ENCODE data around the gene HSPA9. TPM values are rescaled to one million over a fixed set of nuclear protein-coding genes. Genes with fewer than 3 reads are reported as not detected.

HSPA9 gene
- total and polyA plus RNA-seq, 2 experiments from 2014 or later, result 225 to 380 TPM

- Histone ChIP-seq H3K36me3 (ENCODE audit: low read depth) (peaks cover 90% of the 10 kb centered on the region), H3K27me3 (replicated peaks; ENCODE audit: insufficient read depth) (no peaks in the 10 kb centered on the region), H3K27ac (no peak overlapping the region), H3F3A (ENCODE audit: insufficient read depth) (peaks cover 48% of the 10 kb centered on the region; the same call in 1 of the 2 replicates), H3K79me2 (ENCODE audit: insufficient read depth) (peaks cover 100% of the 10 kb centered on the region), H2AFZ (no peak overlapping the region), H3K4me3 (no peak overlapping the region), H3K4me1 (ENCODE audit: insufficient read depth) (peaks cover 7% of the 10 kb centered on the region; the same call in 1 of the 2 replicates), H3K4me2 (ENCODE audit: unreplicated experiment) (no peak overlapping the region), H4K20me1 (ENCODE audit: insufficient read depth) (peaks cover 7% of the 10 kb centered on the region; the same call in 1 of the 2 replicates), H3K9ac (no peak overlapping the region; the same call in 1 of the 2 replicates), H3K9me2 (ENCODE audit: insufficient read depth) (no peaks in the 10 kb centered on the region), H3K9me3 (ENCODE audit: low read depth) (no peaks in the 10 kb centered on the region)
- DNase-seq, result peak; percentile 27
- in situ Hi-C loops (cut with MboI), result no loop called here
- 76 to 78% methylated on average over 16 of the region's 16 CpGs for WGBS, 2 experiments (ENCODE audit: low coverage in 1 of 2, low lambda C conversion rate in 2 of 2, missing lambda C conversion rate in 2 of 2)
- TF ChIP-seq EZH2 (IDR thresholded peaks at IDR 0.05; ENCODE audit: insufficient read depth, poor library complexity, severe bottlenecking) (no peak), EZH2phosphoT487 (IDR thresholded peaks at IDR 0.05; ENCODE audit: insufficient read depth, low read depth) (no peak)
Observed at GRCh38 chr5:138568061-138568824, 7.0 kb downstream of the HSPA9 start.

- H3K9me3 ChIP-seq (ENCODE audit: low read depth), result no peaks in the 10 kb centered on the region
- H3K4me1 ChIP-seq (ENCODE audit: insufficient read depth), result peaks cover 7% of the 10 kb centered on the region; the same call in 1 of the 2 replicates
- no peak overlapping the region for H3K27ac ChIP-seq
- H3K9me2 ChIP-seq (ENCODE audit: insufficient read depth), result no peaks in the 10 kb centered on the region
- H3K4me3 ChIP-seq, result no peak overlapping the region
- H2AFZ ChIP-seq, result no peak overlapping the region
- in situ Hi-C loops (cut with MboI), result no loop called here
- H3K9ac ChIP-seq, result no peak overlapping the region
- no peaks in the 10 kb centered on the region for H3K27me3 ChIP-seq (replicated peaks; ENCODE audit: insufficient read depth)
- H3K36me3 ChIP-seq (ENCODE audit: low read depth), result peaks cover 85% of the 10 kb centered on the region
- H3F3A ChIP-seq (ENCODE audit: insufficient read depth), result peaks cover 54% of the 10 kb centered on the region; the same call in 1 of the 2 replicates
- 85 to 87% methylated on average over 3 of the region's 3 CpGs for WGBS, 2 experiments (ENCODE audit: low coverage in 1 of 2, low lambda C conversion rate in 2 of 2, missing lambda C conversion rate in 2 of 2)
- no peak overlapping the region for H3K4me2 ChIP-seq (ENCODE audit: unreplicated experiment)
- no peak for TF ChIP-seq EZH2phosphoT487 (IDR thresholded peaks at IDR 0.05; ENCODE audit: insufficient read depth, low read depth)
- no peak for TF ChIP-seq EZH2 (IDR thresholded peaks at IDR 0.05; ENCODE audit: insufficient read depth, poor library complexity, severe bottlenecking)
- DNase-seq, result no peak
- H4K20me1 ChIP-seq (ENCODE audit: insufficient read depth), result peaks cover 7% of the 10 kb centered on the region; the same call in 1 of the 2 replicates
- peaks cover 97% of the 10 kb centered on the region for H3K79me2 ChIP-seq (ENCODE audit: insufficient read depth)
Observed at GRCh38 chr5:138566792-138567191, 8.4 kb downstream of the HSPA9 start.

GRCh38 chr5:138565100-138565821, 9.9 kb downstream of the HSPA9 start:
- H4K20me1 ChIP-seq (ENCODE audit: insufficient read depth), result peaks cover 7% of the 10 kb centered on the region; the same call in 1 of the 2 replicates
- peaks cover 88% of the 10 kb centered on the region for H3K36me3 ChIP-seq (ENCODE audit: low read depth)

GRCh38 chr5:138564242-138564641, 11.0 kb downstream of the HSPA9 start:
- Histone ChIP-seq H3K4me3 (no peak overlapping the region), H3K36me3 (ENCODE audit: low read depth) (peaks cover 90% of the 10 kb centered on the region), H3F3A (ENCODE audit: insufficient read depth) (peaks cover 65% of the 10 kb centered on the region), H2AFZ (no peak overlapping the region), H3K27me3 (replicated peaks; ENCODE audit: insufficient read depth) (no peaks in the 10 kb centered on the region), H3K9ac (no peak overlapping the region), H3K9me2 (ENCODE audit: insufficient read depth) (no peaks in the 10 kb centered on the region), H4K20me1 (ENCODE audit: insufficient read depth) (peaks cover 7% of the 10 kb centered on the region; the same call in 1 of the 2 replicates), H3K79me2 (ENCODE audit: insufficient read depth) (peaks cover 95% of the 10 kb centered on the region), H3K27ac (no peak overlapping the region), H3K9me3 (ENCODE audit: low read depth) (no peaks in the 10 kb centered on the region), H3K4me1 (ENCODE audit: insufficient read depth) (no peaks in the 10 kb centered on the region), H3K4me2 (ENCODE audit: unreplicated experiment) (no peak overlapping the region)
- WGBS, 2 experiments (ENCODE audit: low coverage in 1 of 2, low lambda C conversion rate in 2 of 2, missing lambda C conversion rate in 2 of 2), result 96 to 98% methylated on average over 9 of the region's 9 CpGs
- in situ Hi-C loops (cut with MboI), result no loop called here
- no peak for DNase-seq
- TF ChIP-seq EZH2 (IDR thresholded peaks at IDR 0.05; ENCODE audit: insufficient read depth, poor library complexity, severe bottlenecking) (no peak), EZH2phosphoT487 (IDR thresholded peaks at IDR 0.05; ENCODE audit: insufficient read depth, low read depth) (no peak)

More at GRCh38 chr5:138565100-138565821, 9.9 kb downstream of the HSPA9 start:
- Histone ChIP-seq H3K9me2 (ENCODE audit: insufficient read depth) (no peaks in the 10 kb centered on the region), H3K9ac (no peak overlapping the region), H3F3A (ENCODE audit: insufficient read depth) (peaks cover 61% of the 10 kb centered on the region), H2AFZ (no peak overlapping the region), H3K27me3 (replicated peaks; ENCODE audit: insufficient read depth) (no peaks in the 10 kb centered on the region), H3K4me1 (ENCODE audit: insufficient read depth) (peaks cover 6% of the 10 kb centered on the region; the same call in 1 of the 2 replicates), H3K4me2 (ENCODE audit: unreplicated experiment) (no peak overlapping the region), H3K4me3 (no peak overlapping the region), H3K27ac (no peak overlapping the region), H3K9me3 (ENCODE audit: low read depth) (no peaks in the 10 kb centered on the region), H3K79me2 (ENCODE audit: insufficient read depth) (peaks cover 95% of the 10 kb centered on the region)
- no peak for TF ChIP-seq EZH2phosphoT487 (IDR thresholded peaks at IDR 0.05; ENCODE audit: insufficient read depth, low read depth)
- TF ChIP-seq EZH2 (IDR thresholded peaks at IDR 0.05; ENCODE audit: insufficient read depth, poor library complexity, severe bottlenecking), result no peak
- WGBS, 2 experiments (ENCODE audit: low coverage in 1 of 2, low lambda C conversion rate in 2 of 2, missing lambda C conversion rate in 2 of 2), result 97% methylated on average over 7 of the region's 7 CpGs
- in situ Hi-C loops (cut with MboI), result no loop called here
- DNase-seq, result no peak

Measured in GM23248 (cell line).